H1 (cell line): ENCODE data around the gene TMEM51.

Experiments
- JUN ChIP-seq: IDR thresholded peaks from 2 replicates; pipeline ENCODE4 v1.6.1; 2011; ENCODE audit warnings: low read depth, mild to moderate bottlenecking, improper control_type of control experiment, low read length
- MAX ChIP-seq: IDR thresholded peaks from 2 replicates; pipeline ENCODE4 v1.6.1; 2012; ENCODE audit warnings: inconsistent platforms
- POLR2AphosphoS5 ChIP-seq: IDR thresholded peaks from 2 replicates; pipeline ENCODE4 v1.6.1; 2011; ENCODE audit warnings: low read depth, low read length
- SAP30 ChIP-seq: fragments of 300-600 bp; sonication (generic); IDR thresholded peaks from 2 replicates; pipeline ENCODE4 v1.7.1; 2012; ENCODE audit warnings: low read length, moderate library complexity, mild to moderate bottlenecking, inconsistent platforms; ENCODE audit not compliant: insufficient read depth, insufficient replicate concordance
- TF ChIP-seq, protein P1 (sequence below), 3 experiments: IDR thresholded peaks; 1 replicate in 2 of 3; 2 replicates in 1 of 3; pipeline versions ENCODE4 v1.5.1 to v1.6.1; 2011; ENCODE audit warnings: low read length in 3 of 3, mild to moderate bottlenecking in 3 of 3, inconsistent platforms in 2 of 3, low read depth in 1 of 3, moderate library complexity in 1 of 3; ENCODE audit not compliant: insufficient read depth in 1 of 3; ENCODE audit errors: control extremely low read depth in 1 of 3

DNA sequence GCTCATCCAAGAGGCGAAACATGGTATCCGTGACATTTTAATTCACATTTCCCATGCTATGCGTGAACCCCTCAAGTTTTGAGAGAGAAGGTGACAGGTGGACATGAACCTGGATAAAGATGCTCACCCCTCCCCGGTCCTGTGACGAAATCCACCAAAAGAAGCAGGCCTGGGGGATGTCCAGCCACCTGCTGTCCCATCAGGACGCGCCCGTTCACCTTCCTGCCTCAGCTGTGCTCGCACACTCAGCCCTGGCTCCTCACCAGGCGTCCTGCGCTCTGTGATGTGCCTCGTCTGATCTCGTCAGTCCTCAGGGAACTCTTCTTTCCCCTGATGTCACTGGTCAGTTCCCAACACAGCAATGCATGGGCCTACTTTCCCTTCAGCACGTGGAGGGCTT lies 103.8 kb downstream of the TMEM51 start:
- TF ChIP-seq SAP30 (no peak), JUN (no peak), MAX (no peak), POLR2AphosphoS5 (no peak)
- TF ChIP-seq, protein P1, sequence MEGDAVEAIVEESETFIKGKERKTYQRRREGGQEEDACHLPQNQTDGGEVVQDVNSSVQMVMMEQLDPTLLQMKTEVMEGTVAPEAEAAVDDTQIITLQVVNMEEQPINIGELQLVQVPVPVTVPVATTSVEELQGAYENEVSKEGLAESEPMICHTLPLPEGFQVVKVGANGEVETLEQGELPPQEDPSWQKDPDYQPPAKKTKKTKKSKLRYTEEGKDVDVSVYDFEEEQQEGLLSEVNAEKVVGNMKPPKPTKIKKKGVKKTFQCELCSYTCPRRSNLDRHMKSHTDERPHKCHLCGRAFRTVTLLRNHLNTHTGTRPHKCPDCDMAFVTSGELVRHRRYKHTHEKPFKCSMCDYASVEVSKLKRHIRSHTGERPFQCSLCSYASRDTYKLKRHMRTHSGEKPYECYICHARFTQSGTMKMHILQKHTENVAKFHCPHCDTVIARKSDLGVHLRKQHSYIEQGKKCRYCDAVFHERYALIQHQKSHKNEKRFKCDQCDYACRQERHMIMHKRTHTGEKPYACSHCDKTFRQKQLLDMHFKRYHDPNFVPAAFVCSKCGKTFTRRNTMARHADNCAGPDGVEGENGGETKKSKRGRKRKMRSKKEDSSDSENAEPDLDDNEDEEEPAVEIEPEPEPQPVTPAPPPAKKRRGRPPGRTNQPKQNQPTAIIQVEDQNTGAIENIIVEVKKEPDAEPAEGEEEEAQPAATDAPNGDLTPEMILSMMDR (IDR thresholded peaks at IDR 0.05; ENCODE audit: control extremely low read depth in 1 of 3, insufficient read depth in 1 of 3, low read depth in 1 of 3, low read length in 3 of 3), result no peak
